ENCODE data around the gene VAMP2.
"Not testable (repeated sequence)": the region's sequence is repeated elsewhere in the genome, so short reads cannot be mapped to it uniquely, and the experiment has no call there.

Gene VAMP2

GRCh38 chr17:8176197-8176940, 13.6 kb upstream of the VAMP2 start, which contains the start of gene TMEM107:
TSS of gene TMEM107 (minus strand) at chr17:8176380. CDS start at chr17:8176286, 94 bp downstream.
- peak; percentile 79 for DNase-seq (ENCODE audit: low read depth)

GRCh38 chr17:8175795-8176196, 13.0 kb upstream of the VAMP2 start:
- DNase-seq (ENCODE audit: low read depth) = no peak

GRCh38 chr17:8173871-8174322, 11.1 kb upstream of the VAMP2 start:
- DNase-seq (ENCODE audit: low read depth) = no peak

- DNase-seq (ENCODE audit: low read depth) = peak; percentile 98
Observed at GRCh38 chr17:8173056-8173870, 10.5 kb upstream of the VAMP2 start.

GRCh38 chr17:8170186-8170585, 7.4 kb upstream of the VAMP2 start:
- DNase-seq (ENCODE audit: low read depth) = not testable (repeated sequence)

GRCh38 chr17:8167526-8167925, 4.8 kb upstream of the VAMP2 start:
- no peak for DNase-seq (ENCODE audit: low read depth)

GRCh38 chr17:8166731-8167130, 4.0 kb upstream of the VAMP2 start:
- DNase-seq (ENCODE audit: low read depth) = no peak

- DNase-seq (ENCODE audit: low read depth) = no peak
Observed at GRCh38 chr17:8164815-8165131, 2.0 kb upstream of the VAMP2 start.

GRCh38 chr17:8163978-8164814, 1.4 kb upstream of the VAMP2 start:
- no peak for DNase-seq (ENCODE audit: low read depth)

- no peak for DNase-seq (ENCODE audit: low read depth)
Observed at GRCh38 chr17:8162997-8163977, 539 bp upstream of the VAMP2 start.

GRCh38 chr17:8161289-8162232, 1.2 kb downstream of the VAMP2 start:
- no peak for DNase-seq (ENCODE audit: low read depth)

GRCh38 chr17:8160741-8161221, 2.0 kb downstream of the VAMP2 start:
- DNase-seq (ENCODE audit: low read depth) = no peak

- DNase-seq (ENCODE audit: low read depth) = no peak
Observed at GRCh38 chr17:8160224-8160577, 2.5 kb downstream of the VAMP2 start.

GRCh38 chr17:8159459-8160223, 3.1 kb downstream of the VAMP2 start:
- no peak for DNase-seq (ENCODE audit: low read depth)

- no peak for DNase-seq (ENCODE audit: low read depth)
Observed at GRCh38 chr17:8159032-8159400, 3.7 kb downstream of the VAMP2 start.

GRCh38 chr17:8158267-8159031, 4.3 kb downstream of the VAMP2 start:
- DNase-seq (ENCODE audit: low read depth) = peak; percentile 86

GRCh38 chr17:8156246-8156992, 6.3 kb downstream of the VAMP2 start:
- DNase-seq (ENCODE audit: low read depth) = peak; percentile 100

- DNase-seq (ENCODE audit: low read depth) = no peak
Observed at GRCh38 chr17:8155996-8156245, 6.8 kb downstream of the VAMP2 start.
